HEK293 (cell line): Measurements from ENCODE around the gene PDE1C.

ENCODE experiments used
- CTCF ChIA-PET: fragments of 350-600 bp; formaldehyde crosslinking; extraction: SDS; loops from one replicate; lab custom pipeline; 2021; ENCODE audit warnings: antibody characterized with exemption; lab: Yijun Ruan, JAX
- POLR2A ChIA-PET: fragments of 300-600 bp; formaldehyde crosslinking; extraction: SDS; loops from one replicate; lab custom pipeline; 2020; ENCODE audit warnings: antibody characterized with exemption, inconsistent platforms; lab: Yijun Ruan, JAX
- H3K27ac ChIP-seq: fragments of 200-500 bp; sonication (Bioruptor generic); 2 replicates; pipeline ENCODE4 v1.5.1; 2014; ENCODE audit warnings: low read depth, low read length, control low read depth, inconsistent platforms; ENCODE audit errors: extremely low read depth
- H3K36me3 ChIP-seq, 2 experiments: fragments of 200-500 bp in 1 of 2; sonication (Bioruptor generic) in 1 of 2; 1 replicate in 1 of 2; 2 replicates in 1 of 2; pipeline ENCODE4 v1.5.1; 2014 to 2017; ENCODE audit warnings: inconsistent platforms in 2 of 2, low read length in 2 of 2; ENCODE audit not compliant: control insufficient read depth in 2 of 2, insufficient read depth in 1 of 2
- H3K4me1 ChIP-seq: fragments of 200-500 bp; sonication (Bioruptor generic); 2 replicates; pipeline ENCODE4 v1.5.1; 2014; ENCODE audit warnings: mild to moderate bottlenecking, low read length, inconsistent platforms; ENCODE audit not compliant: control insufficient read depth, insufficient read depth
- H3K4me3 ChIP-seq: 2 replicates; pipeline ENCODE4 v1.5.1; 2011; ENCODE audit warnings: low read depth, mild to moderate bottlenecking, control low read depth, low read length, moderate library complexity
- H3K9me3 ChIP-seq: fragments of 200-500 bp; sonication (Bioruptor generic); 2 replicates; pipeline ENCODE4 v1.5.1; 2014; ENCODE audit warnings: low read depth, low read length, inconsistent platforms; ENCODE audit not compliant: control insufficient read depth, insufficient read depth
- HOXC10 ChIP-seq: sonication (generic); formaldehyde crosslinking; IDR thresholded peaks from 2 replicates; pipeline ENCODE4 v1.8.1; 2023; ENCODE audit warnings: mild to moderate bottlenecking, missing genetic modification reagents
- OSR2 ChIP-seq: fragments of 450-650 bp; formaldehyde crosslinking; IDR thresholded peaks from 2 replicates; pipeline ENCODE4 v1.5.1; 2016; ENCODE audit warnings: missing biosample characterization, missing genetic modification characterization
- SP3 ChIP-seq: fragments of 450-650 bp; formaldehyde crosslinking; IDR thresholded peaks from 2 replicates; pipeline ENCODE4 v1.5.1; 2016; ENCODE audit warnings: missing biosample characterization, missing genetic modification characterization
- WT1 ChIP-seq: fragments of 450-650 bp; formaldehyde crosslinking; IDR thresholded peaks from 2 replicates; pipeline ENCODE4 v1.5.1; 2016; ENCODE audit warnings: missing biosample characterization, missing genetic modification characterization
- ZBTB21 ChIP-seq: fragments of 450-650 bp; formaldehyde crosslinking; IDR thresholded peaks from 2 replicates; pipeline ENCODE4 v1.5.1; 2017; ENCODE audit warnings: missing biosample characterization, missing genetic modification characterization
- ZNF138 ChIP-seq: fragments of 450-650 bp; formaldehyde crosslinking; IDR thresholded peaks from 2 replicates; pipeline ENCODE4 v1.5.1; 2016; ENCODE audit warnings: missing biosample characterization, missing genetic modification characterization, borderline replicate concordance
- ZNF211 ChIP-seq: fragments of 450-650 bp; formaldehyde crosslinking; IDR thresholded peaks from 2 replicates; pipeline ENCODE4 v1.5.1; 2016; ENCODE audit warnings: low read depth, missing biosample characterization, missing genetic modification characterization
- ZNF24 ChIP-seq: fragments of 450-650 bp; formaldehyde crosslinking; IDR thresholded peaks from 2 replicates; pipeline ENCODE4 v1.5.1; 2016; ENCODE audit warnings: missing biosample characterization, missing genetic modification characterization
- ZNF521 ChIP-seq: fragments of 450-650 bp; formaldehyde crosslinking; IDR thresholded peaks from 2 replicates; pipeline ENCODE4 v1.5.1; 2017; ENCODE audit warnings: missing biosample characterization, mild to moderate bottlenecking, missing genetic modification characterization
- ZNF544 ChIP-seq: fragments of 450-650 bp; formaldehyde crosslinking; IDR thresholded peaks from 2 replicates; pipeline ENCODE4 v1.5.0; 2017; ENCODE audit warnings: missing biosample characterization, missing genetic modification characterization
- ZNF561 ChIP-seq: fragments of 450-650 bp; IDR thresholded peaks from 2 replicates; pipeline ENCODE4 v1.5.1; 2018; ENCODE audit warnings: missing biosample characterization, missing genetic modification characterization, borderline replicate concordance
- ZNF664 ChIP-seq: fragments of 450-650 bp; formaldehyde crosslinking; IDR thresholded peaks from 2 replicates; pipeline ENCODE4 v1.5.1; 2016; ENCODE audit warnings: missing biosample characterization, missing genetic modification characterization
- ZNF707 ChIP-seq: fragments of 450-650 bp; formaldehyde crosslinking; IDR thresholded peaks from 2 replicates; pipeline ENCODE4 v1.5.1; 2016; ENCODE audit warnings: missing biosample characterization, missing genetic modification characterization
- ZNF776 ChIP-seq: fragments of 450-650 bp; formaldehyde crosslinking; IDR thresholded peaks from 2 replicates; pipeline ENCODE4 v1.5.0; 2017; ENCODE audit warnings: missing biosample characterization, missing genetic modification characterization, borderline replicate concordance
- ZNF792 ChIP-seq: fragments of 450-650 bp; formaldehyde crosslinking; IDR thresholded peaks from 2 replicates; pipeline ENCODE4 v1.5.1; 2016; ENCODE audit warnings: missing biosample characterization, missing genetic modification characterization
- TF ChIP-seq, protein P1 (sequence below): fragments of 450-650 bp; formaldehyde crosslinking; IDR thresholded peaks from 2 replicates; pipeline ENCODE4 v1.5.1; 2016; ENCODE audit warnings: missing biosample characterization, missing genetic modification characterization
- TF ChIP-seq, protein P2 (sequence below): fragments of 450-650 bp; formaldehyde crosslinking; conservative IDR thresholded peaks from 2 replicates; pipeline ENCODE4 v1.5.1; 2016; ENCODE audit warnings: low read depth, missing biosample characterization, missing genetic modification characterization
- TF ChIP-seq, protein P3 (sequence below): fragments of 450-650 bp; IDR thresholded peaks from 2 replicates; pipeline ENCODE4 v1.5.1; 2018; ENCODE audit warnings: missing biosample characterization, mild to moderate bottlenecking, missing genetic modification characterization
- TF ChIP-seq, protein P4 (sequence below): fragments of 450-650 bp; formaldehyde crosslinking; conservative IDR thresholded peaks from 2 replicates; pipeline ENCODE4 v1.5.1; 2016; ENCODE audit warnings: low read depth, missing biosample characterization, missing genetic modification characterization
- TF ChIP-seq, protein P5 (sequence below): fragments of 450-650 bp; formaldehyde crosslinking; IDR thresholded peaks from 2 replicates; pipeline ENCODE4 v1.5.1; 2016; ENCODE audit warnings: missing biosample characterization, missing genetic modification characterization, low read depth
- TF ChIP-seq, protein P6 (sequence below): fragments of 450-650 bp; formaldehyde crosslinking; IDR thresholded peaks from 2 replicates; pipeline ENCODE4 v1.5.1; 2016; ENCODE audit warnings: missing biosample characterization, missing genetic modification characterization
- TF ChIP-seq, protein P7 (sequence below): fragments of 450-650 bp; formaldehyde crosslinking; IDR thresholded peaks from 2 replicates; pipeline ENCODE4 v1.5.1; 2016; ENCODE audit warnings: missing biosample characterization, missing genetic modification characterization, borderline replicate concordance

Gene PDE1C

DNA sequence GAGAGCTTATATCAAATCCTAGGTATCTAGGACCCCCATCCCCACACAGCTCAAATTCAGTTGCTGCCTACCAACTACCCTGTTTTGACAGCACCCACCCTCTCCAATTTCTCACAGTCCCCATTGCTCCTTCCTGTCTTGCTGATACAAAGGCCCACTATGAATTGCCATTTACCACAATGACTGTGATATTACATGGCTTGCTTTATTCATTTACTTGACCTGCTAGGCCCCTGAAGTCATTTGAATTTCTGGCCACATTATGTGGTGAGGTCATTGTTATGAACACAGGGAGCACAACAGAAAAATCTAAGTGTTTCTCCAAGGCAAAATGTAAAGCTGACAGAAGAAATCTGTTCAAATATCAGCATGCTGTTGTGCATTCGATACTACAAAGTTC lies 281.8 kb downstream of the PDE1C start (continued):
- TF ChIP-seq, protein P1, sequence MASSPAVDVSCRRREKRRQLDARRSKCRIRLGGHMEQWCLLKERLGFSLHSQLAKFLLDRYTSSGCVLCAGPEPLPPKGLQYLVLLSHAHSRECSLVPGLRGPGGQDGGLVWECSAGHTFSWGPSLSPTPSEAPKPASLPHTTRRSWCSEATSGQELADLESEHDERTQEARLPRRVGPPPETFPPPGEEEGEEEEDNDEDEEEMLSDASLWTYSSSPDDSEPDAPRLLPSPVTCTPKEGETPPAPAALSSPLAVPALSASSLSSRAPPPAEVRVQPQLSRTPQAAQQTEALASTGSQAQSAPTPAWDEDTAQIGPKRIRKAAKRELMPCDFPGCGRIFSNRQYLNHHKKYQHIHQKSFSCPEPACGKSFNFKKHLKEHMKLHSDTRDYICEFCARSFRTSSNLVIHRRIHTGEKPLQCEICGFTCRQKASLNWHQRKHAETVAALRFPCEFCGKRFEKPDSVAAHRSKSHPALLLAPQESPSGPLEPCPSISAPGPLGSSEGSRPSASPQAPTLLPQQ (tag by site-specific recombination) = no peak
- TF ChIP-seq ZNF138 (no peak), ZNF776 (no peak), ZNF544 (tag by site-specific recombination) (no peak), ZNF664 (tag by site-specific recombination) (no peak), ZNF521 (no peak)

DNA sequence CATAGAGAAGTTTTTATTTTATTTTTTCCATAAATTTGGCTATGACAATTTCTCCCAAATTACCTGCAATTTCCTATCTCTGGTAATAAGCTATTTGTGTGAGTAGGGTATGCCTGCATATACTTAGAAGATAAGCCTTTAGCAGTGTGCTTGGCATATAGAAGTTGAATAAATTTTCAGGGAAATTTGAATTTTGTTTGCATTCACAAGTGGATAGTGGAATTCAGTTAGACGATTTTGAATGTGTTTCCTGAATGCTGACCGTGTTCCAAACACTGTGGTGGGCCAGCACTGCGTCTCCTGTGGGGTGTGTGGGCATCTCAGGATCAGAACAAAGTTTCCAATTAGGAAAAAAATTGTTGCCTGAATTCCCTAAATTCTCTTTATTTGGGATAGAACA lies 283.9 kb downstream of the PDE1C start:
- POLR2A ChIA-PET = no interaction called here
- no peak for TF ChIP-seq WT1 (tag by site-specific recombination)
- TF ChIP-seq, protein P2, sequence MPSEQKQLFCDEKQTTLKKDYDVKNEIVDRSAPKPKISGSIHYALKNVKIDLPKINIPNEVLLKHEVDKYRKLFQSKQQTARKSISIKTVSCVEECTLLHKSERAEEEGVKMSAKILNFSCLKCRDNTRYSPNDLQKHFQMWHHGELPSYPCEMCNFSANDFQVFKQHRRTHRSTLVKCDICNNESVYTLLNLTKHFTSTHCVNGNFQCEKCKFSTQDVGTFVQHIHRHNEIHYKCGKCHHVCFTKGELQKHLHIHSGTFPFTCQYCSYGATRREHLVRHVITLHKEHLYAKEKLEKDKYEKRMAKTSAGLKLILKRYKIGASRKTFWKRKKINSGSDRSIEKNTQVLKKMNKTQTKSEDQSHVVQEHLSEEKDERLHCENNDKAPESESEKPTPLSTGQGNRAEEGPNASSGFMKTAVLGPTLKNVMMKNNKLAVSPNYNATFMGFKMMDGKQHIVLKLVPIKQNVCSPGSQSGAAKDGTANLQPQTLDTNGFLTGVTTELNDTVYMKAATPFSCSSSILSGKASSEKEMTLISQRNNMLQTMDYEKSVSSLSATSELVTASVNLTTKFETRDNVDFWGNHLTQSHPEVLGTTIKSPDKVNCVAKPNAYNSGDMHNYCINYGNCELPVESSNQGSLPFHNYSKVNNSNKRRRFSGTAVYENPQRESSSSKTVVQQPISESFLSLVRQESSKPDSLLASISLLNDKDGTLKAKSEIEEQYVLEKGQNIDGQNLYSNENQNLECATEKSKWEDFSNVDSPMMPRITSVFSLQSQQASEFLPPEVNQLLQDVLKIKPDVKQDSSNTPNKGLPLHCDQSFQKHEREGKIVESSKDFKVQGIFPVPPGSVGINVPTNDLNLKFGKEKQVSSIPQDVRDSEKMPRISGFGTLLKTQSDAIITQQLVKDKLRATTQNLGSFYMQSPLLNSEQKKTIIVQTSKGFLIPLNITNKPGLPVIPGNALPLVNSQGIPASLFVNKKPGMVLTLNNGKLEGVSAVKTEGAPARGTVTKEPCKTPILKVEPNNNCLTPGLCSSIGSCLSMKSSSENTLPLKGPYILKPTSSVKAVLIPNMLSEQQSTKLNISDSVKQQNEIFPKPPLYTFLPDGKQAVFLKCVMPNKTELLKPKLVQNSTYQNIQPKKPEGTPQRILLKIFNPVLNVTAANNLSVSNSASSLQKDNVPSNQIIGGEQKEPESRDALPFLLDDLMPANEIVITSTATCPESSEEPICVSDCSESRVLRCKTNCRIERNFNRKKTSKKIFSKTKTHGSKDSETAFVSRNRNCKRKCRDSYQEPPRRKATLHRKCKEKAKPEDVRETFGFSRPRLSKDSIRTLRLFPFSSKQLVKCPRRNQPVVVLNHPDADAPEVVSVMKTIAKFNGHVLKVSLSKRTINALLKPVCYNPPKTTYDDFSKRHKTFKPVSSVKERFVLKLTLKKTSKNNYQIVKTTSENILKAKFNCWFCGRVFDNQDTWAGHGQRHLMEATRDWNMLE (tag by site-specific recombination) = no peak
- TF ChIP-seq ZBTB21 (tag by site-specific recombination) = no peak
- TF ChIP-seq ZNF561 = no peak
- TF ChIP-seq ZNF707 = no peak
- TF ChIP-seq OSR2 (tag by site-specific recombination) = no peak
- no peak for TF ChIP-seq ZNF792 (tag by site-specific recombination)
- no peak for TF ChIP-seq ZNF664 (tag by site-specific recombination)
- TF ChIP-seq SP3 (tag by site-specific recombination) = no peak
- TF ChIP-seq, protein P3, sequence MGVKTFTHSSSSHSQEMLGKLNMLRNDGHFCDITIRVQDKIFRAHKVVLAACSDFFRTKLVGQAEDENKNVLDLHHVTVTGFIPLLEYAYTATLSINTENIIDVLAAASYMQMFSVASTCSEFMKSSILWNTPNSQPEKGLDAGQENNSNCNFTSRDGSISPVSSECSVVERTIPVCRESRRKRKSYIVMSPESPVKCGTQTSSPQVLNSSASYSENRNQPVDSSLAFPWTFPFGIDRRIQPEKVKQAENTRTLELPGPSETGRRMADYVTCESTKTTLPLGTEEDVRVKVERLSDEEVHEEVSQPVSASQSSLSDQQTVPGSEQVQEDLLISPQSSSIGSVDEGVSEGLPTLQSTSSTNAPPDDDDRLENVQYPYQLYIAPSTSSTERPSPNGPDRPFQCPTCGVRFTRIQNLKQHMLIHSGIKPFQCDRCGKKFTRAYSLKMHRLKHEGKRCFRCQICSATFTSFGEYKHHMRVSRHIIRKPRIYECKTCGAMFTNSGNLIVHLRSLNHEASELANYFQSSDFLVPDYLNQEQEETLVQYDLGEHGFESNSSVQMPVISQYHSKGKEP = no peak
- TF ChIP-seq, protein P4, sequence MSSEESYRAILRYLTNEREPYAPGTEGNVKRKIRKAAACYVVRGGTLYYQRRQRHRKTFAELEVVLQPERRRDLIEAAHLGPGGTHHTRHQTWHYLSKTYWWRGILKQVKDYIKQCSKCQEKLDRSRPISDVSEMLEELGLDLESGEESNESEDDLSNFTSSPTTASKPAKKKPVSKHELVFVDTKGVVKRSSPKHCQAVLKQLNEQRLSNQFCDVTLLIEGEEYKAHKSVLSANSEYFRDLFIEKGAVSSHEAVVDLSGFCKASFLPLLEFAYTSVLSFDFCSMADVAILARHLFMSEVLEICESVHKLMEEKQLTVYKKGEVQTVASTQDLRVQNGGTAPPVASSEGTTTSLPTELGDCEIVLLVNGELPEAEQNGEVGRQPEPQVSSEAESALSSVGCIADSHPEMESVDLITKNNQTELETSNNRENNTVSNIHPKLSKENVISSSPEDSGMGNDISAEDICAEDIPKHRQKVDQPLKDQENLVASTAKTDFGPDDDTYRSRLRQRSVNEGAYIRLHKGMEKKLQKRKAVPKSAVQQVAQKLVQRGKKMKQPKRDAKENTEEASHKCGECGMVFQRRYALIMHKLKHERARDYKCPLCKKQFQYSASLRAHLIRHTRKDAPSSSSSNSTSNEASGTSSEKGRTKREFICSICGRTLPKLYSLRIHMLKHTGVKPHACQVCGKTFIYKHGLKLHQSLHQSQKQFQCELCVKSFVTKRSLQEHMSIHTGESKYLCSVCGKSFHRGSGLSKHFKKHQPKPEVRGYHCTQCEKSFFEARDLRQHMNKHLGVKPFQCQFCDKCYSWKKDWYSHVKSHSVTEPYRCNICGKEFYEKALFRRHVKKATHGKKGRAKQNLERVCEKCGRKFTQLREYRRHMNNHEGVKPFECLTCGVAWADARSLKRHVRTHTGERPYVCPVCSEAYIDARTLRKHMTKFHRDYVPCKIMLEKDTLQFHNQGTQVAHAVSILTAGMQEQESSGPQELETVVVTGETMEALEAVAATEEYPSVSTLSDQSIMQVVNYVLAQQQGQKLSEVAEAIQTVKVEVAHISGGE = no peak
- TF ChIP-seq ZNF24 = no peak
- TF ChIP-seq, protein P5, sequence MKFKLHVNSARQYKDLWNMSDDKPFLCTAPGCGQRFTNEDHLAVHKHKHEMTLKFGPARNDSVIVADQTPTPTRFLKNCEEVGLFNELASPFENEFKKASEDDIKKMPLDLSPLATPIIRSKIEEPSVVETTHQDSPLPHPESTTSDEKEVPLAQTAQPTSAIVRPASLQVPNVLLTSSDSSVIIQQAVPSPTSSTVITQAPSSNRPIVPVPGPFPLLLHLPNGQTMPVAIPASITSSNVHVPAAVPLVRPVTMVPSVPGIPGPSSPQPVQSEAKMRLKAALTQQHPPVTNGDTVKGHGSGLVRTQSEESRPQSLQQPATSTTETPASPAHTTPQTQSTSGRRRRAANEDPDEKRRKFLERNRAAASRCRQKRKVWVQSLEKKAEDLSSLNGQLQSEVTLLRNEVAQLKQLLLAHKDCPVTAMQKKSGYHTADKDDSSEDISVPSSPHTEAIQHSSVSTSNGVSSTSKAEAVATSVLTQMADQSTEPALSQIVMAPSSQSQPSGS (tag by site-specific recombination) = no peak
- TF ChIP-seq HOXC10 (CRISPR knock-in tag) = no peak
- TF ChIP-seq, protein P6, sequence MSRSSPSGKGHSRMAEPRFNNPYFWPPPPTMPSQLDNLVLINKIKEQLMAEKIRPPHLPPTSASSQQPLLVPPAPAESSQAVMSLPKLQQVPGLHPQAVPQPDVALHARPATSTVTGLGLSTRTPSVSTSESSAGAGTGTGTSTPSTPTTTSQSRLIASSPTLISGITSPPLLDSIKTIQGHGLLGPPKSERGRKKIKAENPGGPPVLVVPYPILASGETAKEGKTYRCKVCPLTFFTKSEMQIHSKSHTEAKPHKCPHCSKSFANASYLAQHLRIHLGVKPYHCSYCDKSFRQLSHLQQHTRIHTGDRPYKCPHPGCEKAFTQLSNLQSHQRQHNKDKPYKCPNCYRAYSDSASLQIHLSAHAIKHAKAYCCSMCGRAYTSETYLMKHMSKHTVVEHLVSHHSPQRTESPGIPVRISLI (tag by site-specific recombination) = no peak
- no peak for TF ChIP-seq ZNF211
- TF ChIP-seq, protein P7, sequence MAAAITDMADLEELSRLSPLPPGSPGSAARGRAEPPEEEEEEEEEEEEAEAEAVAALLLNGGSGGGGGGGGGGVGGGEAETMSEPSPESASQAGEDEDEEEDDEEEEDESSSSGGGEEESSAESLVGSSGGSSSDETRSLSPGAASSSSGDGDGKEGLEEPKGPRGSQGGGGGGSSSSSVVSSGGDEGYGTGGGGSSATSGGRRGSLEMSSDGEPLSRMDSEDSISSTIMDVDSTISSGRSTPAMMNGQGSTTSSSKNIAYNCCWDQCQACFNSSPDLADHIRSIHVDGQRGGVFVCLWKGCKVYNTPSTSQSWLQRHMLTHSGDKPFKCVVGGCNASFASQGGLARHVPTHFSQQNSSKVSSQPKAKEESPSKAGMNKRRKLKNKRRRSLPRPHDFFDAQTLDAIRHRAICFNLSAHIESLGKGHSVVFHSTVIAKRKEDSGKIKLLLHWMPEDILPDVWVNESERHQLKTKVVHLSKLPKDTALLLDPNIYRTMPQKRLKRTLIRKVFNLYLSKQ (tag by site-specific recombination) = no peak
- CTCF ChIA-PET = no interaction called here

More for the DNA sequence above, 283.9 kb downstream of the PDE1C start:
- Histone ChIP-seq H3K4me1 (no peaks in the 10 kb centered on the region), H3K9me3 (no peaks in the 10 kb centered on the region), H3K27ac (no peak overlapping the region), H3K36me3 (no peaks in the 10 kb centered on the region), H3K4me3 (no peak overlapping the region)
